Lower leg skin (tissue), 3 donors: ENCODE results near the gene SP3.

ENCODE experiments used
- CTCF ChIP-seq, 3 donors: fragments of 450-650 bp; IDR thresholded peaks; one replicate each; pipeline ENCODE4 v1.5.1; 2016; ENCODE audit warnings: antibody characterized with exemption in 3 of 3, mild to moderate bottlenecking in 3 of 3, moderate library complexity in 2 of 3
- POLR2A ChIP-seq, 2 donors: fragments of 450-650 bp; IDR thresholded peaks; one replicate each; pipeline ENCODE4 v1.6.1; 2016 to 2017; ENCODE audit warnings: antibody characterized with exemption in 2 of 2, mild to moderate bottlenecking in 1 of 2, moderate library complexity in 1 of 2

- TF ChIP-seq CTCF (IDR thresholded peaks at IDR 0.05) (no peak), POLR2A (IDR thresholded peaks at IDR 0.05) (no peak)
Observed at GRCh38 chr2:173955867-173956266, 9.3 kb downstream of the SP3 start.
